Panc1 (cell line): ENCODE results near the gene RMRP. TPM values are rescaled to one million over a fixed set of nuclear protein-coding genes. Genes with fewer than 3 reads are reported as not detected.
A peak's percentile ranks its signal among the peaks of the same experiment; 100 is the strongest.

Experiments
- ATAC-seq: fragments of 200-7000 bp; cut with Tn5 transposase; 2 replicates; pipeline ENCODE4 v1.9.1; 2020; ENCODE audit warnings: mild to moderate bottlenecking, moderate library complexity
- BruUV-seq: library from RNA; stranded (reverse); fragments of 400-500 nt; replicated peaks from 2 replicates; lab custom pipeline; 2021; lab: Mats Ljungman, UMichigan
- CTCF ChIA-PET: fragments of 300-600 bp; sonication (Branson Sonifier 250); formaldehyde crosslinking; loops from one replicate; lab custom pipeline; 2022; ENCODE audit warnings: antibody characterized with exemption; lab: Charles Lee
- POLR2A ChIA-PET: fragments of 300-600 bp; sonication (Branson Sonifier 250); formaldehyde crosslinking; loops from one replicate; lab custom pipeline; 2022; ENCODE audit warnings: antibody characterized with exemption; lab: Charles Lee
- DNase-seq: peaks from one replicate; pipeline ENCODE4 v3.0.0-alpha.2; 2010; ENCODE audit warnings: low read depth, low spot score
- H3K27ac ChIP-seq: 2 replicates; pipeline ENCODE4 v1.5.1; 2011; ENCODE audit warnings: mild to moderate bottlenecking, low read length, inconsistent platforms
- H3K27me3 ChIP-seq: fragments of 200-500 bp; sonication (Bioruptor generic); 2 replicates; pipeline ENCODE4 v1.6.0; 2014; ENCODE audit warnings: low read length, inconsistent platforms; ENCODE audit not compliant: control insufficient read depth, insufficient read depth
- H3K36me3 ChIP-seq: fragments of 200-500 bp; sonication (Bioruptor generic); 2 replicates; pipeline ENCODE4 v1.5.1; 2014; ENCODE audit warnings: inconsistent platforms, mild to moderate bottlenecking, low read length, moderate library complexity; ENCODE audit not compliant: control insufficient read depth, insufficient read depth
- H3K4me1 ChIP-seq: 2 replicates; pipeline ENCODE4 v1.5.1; 2011; ENCODE audit warnings: inconsistent platforms, mild to moderate bottlenecking, low read length, moderate library complexity; ENCODE audit not compliant: control insufficient read depth, insufficient read depth
- H3K4me3 ChIP-seq, 2 experiments: 2 replicates each; pipeline ENCODE4 v1.5.1; 2011 to 2012; ENCODE audit warnings: low read depth in 2 of 2, low read length in 2 of 2, mild to moderate bottlenecking in 2 of 2, inconsistent platforms in 1 of 2, moderate library complexity in 1 of 2
- H3K9me3 ChIP-seq: fragments of 200-500 bp; sonication (Bioruptor generic); 2 replicates; pipeline ENCODE4 v1.5.1; 2014; ENCODE audit warnings: low read depth, mild to moderate bottlenecking, inconsistent platforms, low read length, moderate library complexity; ENCODE audit not compliant: control insufficient read depth, insufficient read depth
- POLR2AphosphoS5 ChIP-seq: IDR thresholded peaks from 2 replicates; pipeline ENCODE4 v1.6.1; 2012; ENCODE audit warnings: mild to moderate bottlenecking, low read depth, low read length, moderate library complexity
- SIN3A ChIP-seq: IDR thresholded peaks from 2 replicates; pipeline ENCODE4 v1.6.1; 2012; ENCODE audit warnings: low read depth, mild to moderate bottlenecking, low read length, moderate library complexity, borderline replicate concordance; ENCODE audit not compliant: insufficient read depth
- TCF7L2 ChIP-seq: IDR thresholded peaks from 2 replicates; pipeline ENCODE4 v1.6.1; 2011; ENCODE audit warnings: mild to moderate bottlenecking, low read depth, low read length, inconsistent platforms
- in situ Hi-C: cut with HindIII; loops from 2 replicates; pipeline ENCODE4 v1.10.0; 2016; ENCODE audit warnings: low sequenced_read_pairs, low pct_unique_long_range_greater_than_20kb
- intact Hi-C: fragments of 100-400 bp; cut with micrococcal nuclease; formaldehyde crosslinking; loops from one replicate; pipeline ENCODE4 v1.10.0; 2022; ENCODE audit not compliant: unreplicated experiment
- total RNA-seq: library from RNA; stranded (reverse); gene quantifications from one replicate; pipeline ENCODE4 v1.2.1, GENCODE V29; 2021; ENCODE audit not compliant: unreplicated experiment
- TF ChIP-seq, protein P1 (sequence below), 2 experiments: IDR thresholded peaks; 2 replicates each; pipeline ENCODE4 v1.6.1; 2011 to 2012; ENCODE audit warnings: low read depth in 2 of 2, control low read depth in 1 of 2, low read length in 1 of 2, mild to moderate bottlenecking in 1 of 2, moderate library complexity in 1 of 2; ENCODE audit not compliant: insufficient read depth in 1 of 2
- TF ChIP-seq, protein P2 (sequence below): fragments of 450-650 bp; IDR thresholded peaks from 2 replicates; pipeline ENCODE4 v1.5.1; 2017; ENCODE audit warnings: mild to moderate bottlenecking

RMRP gene
- total RNA-seq, 1 experiment from 2014 or later = 29,896 TPM

DNA sequence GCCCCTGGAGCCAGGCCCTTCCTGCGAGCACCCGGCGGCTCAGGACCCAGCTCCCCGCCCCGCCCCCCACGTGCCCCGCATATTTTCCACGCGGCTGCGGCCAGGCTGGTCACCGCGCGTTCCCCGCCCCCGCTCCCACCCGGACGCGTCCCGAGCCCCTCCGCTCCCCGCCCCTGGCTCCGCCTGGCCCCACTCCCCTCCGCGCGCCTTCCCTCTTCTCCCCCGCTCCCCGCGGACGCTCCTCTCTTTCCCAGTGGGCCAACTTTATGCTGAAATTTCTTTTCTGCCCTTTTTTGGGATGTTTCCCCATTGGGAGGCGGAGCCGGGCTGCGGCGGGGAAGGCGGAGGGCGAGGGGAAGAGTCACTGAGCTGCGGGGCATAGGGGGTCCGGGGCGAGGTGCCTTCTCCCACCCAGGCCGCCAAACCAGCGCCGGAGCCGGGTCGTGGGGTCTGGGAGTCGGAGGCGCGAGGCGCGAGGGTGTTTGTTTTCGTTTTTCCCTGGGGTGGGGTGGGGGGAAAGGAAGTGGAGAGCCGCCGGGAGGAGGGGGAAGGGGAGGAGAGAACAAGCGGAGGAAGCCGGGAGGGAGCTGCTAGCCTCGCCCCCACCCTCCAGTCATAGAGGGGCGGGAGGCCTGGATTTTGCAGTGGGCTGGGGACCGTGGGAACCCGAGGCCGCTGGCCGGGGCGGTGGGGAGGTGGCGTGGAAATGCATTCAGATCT, 33.0 kb upstream of the RMRP start:
- TF ChIP-seq, protein P1, sequence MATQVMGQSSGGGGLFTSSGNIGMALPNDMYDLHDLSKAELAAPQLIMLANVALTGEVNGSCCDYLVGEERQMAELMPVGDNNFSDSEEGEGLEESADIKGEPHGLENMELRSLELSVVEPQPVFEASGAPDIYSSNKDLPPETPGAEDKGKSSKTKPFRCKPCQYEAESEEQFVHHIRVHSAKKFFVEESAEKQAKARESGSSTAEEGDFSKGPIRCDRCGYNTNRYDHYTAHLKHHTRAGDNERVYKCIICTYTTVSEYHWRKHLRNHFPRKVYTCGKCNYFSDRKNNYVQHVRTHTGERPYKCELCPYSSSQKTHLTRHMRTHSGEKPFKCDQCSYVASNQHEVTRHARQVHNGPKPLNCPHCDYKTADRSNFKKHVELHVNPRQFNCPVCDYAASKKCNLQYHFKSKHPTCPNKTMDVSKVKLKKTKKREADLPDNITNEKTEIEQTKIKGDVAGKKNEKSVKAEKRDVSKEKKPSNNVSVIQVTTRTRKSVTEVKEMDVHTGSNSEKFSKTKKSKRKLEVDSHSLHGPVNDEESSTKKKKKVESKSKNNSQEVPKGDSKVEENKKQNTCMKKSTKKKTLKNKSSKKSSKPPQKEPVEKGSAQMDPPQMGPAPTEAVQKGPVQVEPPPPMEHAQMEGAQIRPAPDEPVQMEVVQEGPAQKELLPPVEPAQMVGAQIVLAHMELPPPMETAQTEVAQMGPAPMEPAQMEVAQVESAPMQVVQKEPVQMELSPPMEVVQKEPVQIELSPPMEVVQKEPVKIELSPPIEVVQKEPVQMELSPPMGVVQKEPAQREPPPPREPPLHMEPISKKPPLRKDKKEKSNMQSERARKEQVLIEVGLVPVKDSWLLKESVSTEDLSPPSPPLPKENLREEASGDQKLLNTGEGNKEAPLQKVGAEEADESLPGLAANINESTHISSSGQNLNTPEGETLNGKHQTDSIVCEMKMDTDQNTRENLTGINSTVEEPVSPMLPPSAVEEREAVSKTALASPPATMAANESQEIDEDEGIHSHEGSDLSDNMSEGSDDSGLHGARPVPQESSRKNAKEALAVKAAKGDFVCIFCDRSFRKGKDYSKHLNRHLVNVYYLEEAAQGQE (IDR thresholded peaks at IDR 0.05; ENCODE audit: insufficient read depth in 1 of 2, low read depth in 2 of 2, low read length in 1 of 2) = no peak
- TF ChIP-seq SIN3A (no peak; the same call in 1 of the 2 replicates), TCF7L2 (no peak), POLR2AphosphoS5 (no peak; the same call in 1 of the 2 replicates)
- TF ChIP-seq, protein P2, sequence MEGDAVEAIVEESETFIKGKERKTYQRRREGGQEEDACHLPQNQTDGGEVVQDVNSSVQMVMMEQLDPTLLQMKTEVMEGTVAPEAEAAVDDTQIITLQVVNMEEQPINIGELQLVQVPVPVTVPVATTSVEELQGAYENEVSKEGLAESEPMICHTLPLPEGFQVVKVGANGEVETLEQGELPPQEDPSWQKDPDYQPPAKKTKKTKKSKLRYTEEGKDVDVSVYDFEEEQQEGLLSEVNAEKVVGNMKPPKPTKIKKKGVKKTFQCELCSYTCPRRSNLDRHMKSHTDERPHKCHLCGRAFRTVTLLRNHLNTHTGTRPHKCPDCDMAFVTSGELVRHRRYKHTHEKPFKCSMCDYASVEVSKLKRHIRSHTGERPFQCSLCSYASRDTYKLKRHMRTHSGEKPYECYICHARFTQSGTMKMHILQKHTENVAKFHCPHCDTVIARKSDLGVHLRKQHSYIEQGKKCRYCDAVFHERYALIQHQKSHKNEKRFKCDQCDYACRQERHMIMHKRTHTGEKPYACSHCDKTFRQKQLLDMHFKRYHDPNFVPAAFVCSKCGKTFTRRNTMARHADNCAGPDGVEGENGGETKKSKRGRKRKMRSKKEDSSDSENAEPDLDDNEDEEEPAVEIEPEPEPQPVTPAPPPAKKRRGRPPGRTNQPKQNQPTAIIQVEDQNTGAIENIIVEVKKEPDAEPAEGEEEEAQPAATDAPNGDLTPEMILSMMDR = no peak
- Histone ChIP-seq H3K4me3 (peak overlapping the region; percentile 71 to 89), H3K27me3 (no peaks in the 10 kb centered on the region), H3K4me1 (peaks cover 31% of the 10 kb centered on the region), H3K9me3 (no peaks in the 10 kb centered on the region), H3K36me3 (peaks cover 10% of the 10 kb centered on the region; the same call in 1 of the 2 replicates), H3K27ac (peak overlapping the region; percentile 89)
- no TSS peak for BruUV-seq
- ChIA-PET CTCF (interaction anchor here (0.6 to 1.8 kb wide), 6 partner anchors 15 to 46 kb away, joined by 3 to 6 read pairs (median 4); partner anchors contain the start of genes ARHGEF39, CCDC107 and RMRP), POLR2A (interaction anchor here (0.5 to 1.5 kb wide), 4 partner anchors 15 to 264 kb away, joined by 3 to 13 read pairs (median 7); no protein-coding TSS in a partner anchor)
- ATAC-seq (peak; percentile 76), DNase-seq (no peak)
- in situ Hi-C loops (no loop called here), intact Hi-C loops (loop anchor here (5.0 kb wide), 1 partner anchor 33 kb away; the partner anchor contains the start of genes CCDC107 and RMRP)

DNA sequence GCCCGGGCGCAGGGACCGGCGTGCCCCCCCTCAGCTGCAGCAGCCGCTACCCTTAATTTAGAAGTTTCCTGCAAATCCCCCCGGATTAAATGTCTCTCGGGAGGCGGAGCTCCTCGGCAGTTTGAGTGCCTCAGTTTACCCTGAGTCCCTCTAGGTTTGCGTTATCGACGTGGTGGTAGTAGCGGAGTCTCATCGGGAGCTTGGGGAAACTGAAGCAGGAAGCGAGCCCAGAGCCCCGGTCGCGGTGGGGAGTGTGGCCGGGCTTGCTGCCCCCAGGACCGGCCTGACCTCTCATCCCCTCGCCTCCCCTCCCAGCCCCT, 32.4 kb upstream of the RMRP start:
- Histone ChIP-seq H3K4me1 (peaks cover 31% of the 10 kb centered on the region), H3K36me3 (peaks cover 10% of the 10 kb centered on the region; the same call in 1 of the 2 replicates), H3K27me3 (no peaks in the 10 kb centered on the region), H3K4me3 (peak overlapping the region; percentile 71 to 89), H3K9me3 (no peaks in the 10 kb centered on the region), H3K27ac (peak overlapping the region; percentile 89)
- DNase-seq (no peak), ATAC-seq (no peak)
- no peak; the same call in 1 of the 2 replicates for TF ChIP-seq SIN3A
- TF ChIP-seq, protein P2 = no peak
- no peak for TF ChIP-seq TCF7L2
- TF ChIP-seq POLR2AphosphoS5 = no peak
- TF ChIP-seq, protein P1 (IDR thresholded peaks at IDR 0.05; ENCODE audit: insufficient read depth in 1 of 2, low read depth in 2 of 2, low read length in 1 of 2) = no peak
- intact Hi-C loops = loop anchor here (5.0 kb wide), 1 partner anchor 33 kb away; the partner anchor contains the start of genes CCDC107 and RMRP
- in situ Hi-C loops = no loop called here
- CTCF ChIA-PET = interaction anchor here (0.6 to 1.8 kb wide), 5 partner anchors 15 to 40 kb away, joined by 3 to 6 read pairs (median 4); partner anchors contain the start of genes ARHGEF39, CCDC107 and RMRP
- POLR2A ChIA-PET = interaction anchor here (0.5 to 1.5 kb wide), 5 partner anchors 15 to 198 kb away, joined by 3 to 8 read pairs (median 6); no protein-coding TSS in a partner anchor
- no TSS peak for BruUV-seq
